Endothelial cell of umbilical vein (primary cell): Measurements from ENCODE around the gene USP46. TPM values are rescaled to one million over a fixed set of nuclear protein-coding genes. Genes with fewer than 3 reads are reported as not detected.

Experiments
- BruUV-seq: library from RNA; stranded (reverse); fragments of 400-500 nt; replicated peaks from 2 replicates; lab custom pipeline; 2021; lab: Mats Ljungman, UMichigan
- CTCF ChIA-PET: fragments of 300-600, 350-600 bp; sonication (Branson Sonifier 250); formaldehyde crosslinking; loops from one replicate; lab custom pipeline; 2021; ENCODE audit warnings: antibody characterized with exemption, inconsistent platforms; lab: Charles Lee
- POLR2A ChIA-PET: fragments of 300-600, 350-600 bp; sonication (Branson Sonifier 250); formaldehyde crosslinking; loops from one replicate; lab custom pipeline; 2021; ENCODE audit warnings: antibody characterized with exemption, inconsistent platforms; lab: Charles Lee
- DNase-seq: peaks from one replicate; pipeline ENCODE4 v3.0.0-alpha.2; 2011; ENCODE audit warnings: low read depth, low spot score
- FAIRE-seq: peaks from 2 replicates; lab custom pipeline; 2011; peaks lifted over from hg19 to GRCh38; lab: Jason Lieb, UNC
- H2AFZ ChIP-seq: 2 replicates; pipeline ENCODE4 v1.6.0; 2012; ENCODE audit warnings: low read depth, low read length, control low read depth, inconsistent platforms
- H3K27ac ChIP-seq: 2 replicates; pipeline ENCODE4 v1.5.1; 2011; ENCODE audit warnings: low read depth, mild to moderate bottlenecking, control low read depth, low read length, moderate library complexity; ENCODE audit not compliant: insufficient read depth
- H3K27me3 ChIP-seq, 2 experiments: 2 replicates each; pipeline versions ENCODE4 v1.6.0 to v1.6.1; 2011; ENCODE audit warnings: low read length in 2 of 2, mixed read lengths in 1 of 2; ENCODE audit not compliant: control insufficient read depth in 2 of 2, insufficient read depth in 2 of 2
- H3K36me3 ChIP-seq, 2 experiments: 2 replicates in 1 of 2; 3 replicates in 1 of 2; pipeline ENCODE4 v1.5.1; 2011; ENCODE audit warnings: low read length in 2 of 2, mild to moderate bottlenecking in 1 of 2, moderate library complexity in 1 of 2; ENCODE audit not compliant: control insufficient read depth in 2 of 2, insufficient read depth in 2 of 2; ENCODE audit errors: extremely low read depth in 1 of 2
- H3K4me1 ChIP-seq: 3 replicates; pipeline ENCODE4 v1.5.1; 2011; ENCODE audit warnings: mild to moderate bottlenecking, low read length; ENCODE audit not compliant: control insufficient read depth, insufficient read depth; ENCODE audit errors: extremely low read depth
- H3K4me2 ChIP-seq: 2 replicates; pipeline ENCODE4 v1.6.1; 2011; ENCODE audit warnings: low read length, control low read depth, mixed read lengths; ENCODE audit not compliant: insufficient read depth
- H3K4me3 ChIP-seq, 3 experiments: fragments of 200-600 bp in 1 of 3; sonication (generic), shearing (Covaris generic) in 1 of 3; replicated peaks in 1 of 3; 2 replicates each; pipeline ENCODE4 v1.5.1; 2011 to 2016; ENCODE audit warnings: control low read depth in 3 of 3, low read length in 3 of 3, mild to moderate bottlenecking in 2 of 3, inconsistent platforms in 1 of 3, low read depth in 1 of 3, moderate library complexity in 1 of 3; ENCODE audit not compliant: insufficient read depth in 1 of 3
- H3K79me2 ChIP-seq: 2 replicates; pipeline ENCODE4 v1.6.0; 2012; ENCODE audit warnings: low read length, inconsistent platforms; ENCODE audit not compliant: control insufficient read depth, insufficient read depth
- H3K9ac ChIP-seq: replicated peaks from 2 replicates; pipeline ENCODE3; 2011; ENCODE audit warnings: low read length, control low read depth; ENCODE audit not compliant: insufficient read depth; ENCODE audit errors: extremely low read depth
- H3K9me1 ChIP-seq: replicated peaks from 3 replicates; pipeline ENCODE4 v1.6.0; 2011; ENCODE audit warnings: mild to moderate bottlenecking, low read length; ENCODE audit not compliant: control insufficient read depth, insufficient read depth; ENCODE audit errors: extremely low read depth
- H3K9me3 ChIP-seq: replicated peaks from 2 replicates; pipeline ENCODE4 v1.5.1; 2012; ENCODE audit warnings: low read length, inconsistent platforms; ENCODE audit not compliant: control insufficient read depth, insufficient read depth
- H4K20me1 ChIP-seq: replicated peaks from 2 replicates; pipeline ENCODE3; 2011; ENCODE audit warnings: mild to moderate bottlenecking, low read length; ENCODE audit not compliant: control insufficient read depth, insufficient read depth; ENCODE audit errors: extremely low read depth
- CTCF ChIP-seq, 2 donors: IDR thresholded peaks; 1 replicate in 1 of 2; 2 replicates in 1 of 2; pipeline ENCODE4 v1.5.1; 2011; ENCODE audit warnings: low read length in 2 of 2, mild to moderate bottlenecking in 2 of 2, moderate library complexity in 2 of 2, control low read depth in 1 of 2, inconsistent platforms in 1 of 2, low read depth in 1 of 2; ENCODE audit not compliant: insufficient read depth in 1 of 2; ENCODE audit errors: extremely low read depth in 1 of 2
- EZH2 ChIP-seq: IDR thresholded peaks from 2 replicates; pipeline ENCODE4 v1.6.1; 2012; ENCODE audit warnings: borderline replicate concordance, low read depth, mild to moderate bottlenecking, moderate library complexity, low read length, inconsistent platforms; ENCODE audit not compliant: severe bottlenecking
- FOS ChIP-seq: IDR thresholded peaks from 2 replicates; pipeline ENCODE4 v1.6.1; 2011; ENCODE audit warnings: mild to moderate bottlenecking, low read length, moderate library complexity, borderline replicate concordance; ENCODE audit not compliant: insufficient read depth
- GATA2 ChIP-seq: IDR thresholded peaks from 2 replicates; pipeline ENCODE4 v1.7.0; 2011; ENCODE audit warnings: low read depth, mild to moderate bottlenecking, moderate library complexity, mixed read lengths, low read length; ENCODE audit not compliant: insufficient read length, insufficient read depth
- JUN ChIP-seq: IDR thresholded peaks from 2 replicates; pipeline ENCODE4 v1.6.1; 2011; ENCODE audit warnings: borderline replicate concordance, low read depth; ENCODE audit not compliant: insufficient read length, insufficient read depth
- MAX ChIP-seq: IDR thresholded peaks from 2 replicates; pipeline ENCODE4 v1.6.1; 2011; ENCODE audit not compliant: insufficient read depth, insufficient read length
- MYC ChIP-seq: IDR thresholded peaks from one replicate; pipeline ENCODE4 v1.6.1; 2011; ENCODE audit warnings: mild to moderate bottlenecking, low read depth, low read length
- POLR2A ChIP-seq: IDR thresholded peaks from 2 replicates; pipeline ENCODE4 v1.6.1; 2012; ENCODE audit warnings: low read depth, mild to moderate bottlenecking, control low read depth, low read length
- POLR2AphosphoS5 ChIP-seq: IDR thresholded peaks from 2 replicates; pipeline ENCODE4 v1.6.1; 2012; ENCODE audit warnings: low read depth, mild to moderate bottlenecking, control low read depth, low read length, moderate library complexity; ENCODE audit not compliant: insufficient read depth
- dilution Hi-C: fragments of 300-500 bp; cut with MboI; formaldehyde crosslinking; loops from one replicate; pipeline ENCODE4 v1.15.0; 2019; ENCODE audit warnings: low sequenced_read_pairs; ENCODE audit not compliant: extremely low pct_ligation_motif_present
- intact Hi-C: fragments of 100-400 bp; cut with micrococcal nuclease; formaldehyde crosslinking; loops from one replicate; pipeline ENCODE4 v1.10.0; 2022
- polyA plus RNA-seq, 4 experiments: library from polyadenylated mRNA; depleted of rRNA in 3 of 4; stranded (reverse) in 3 of 4; unstranded in 1 of 4; fragments of >200 nt; gene quantifications; 2 replicates each; pipeline versions ENCODE4 v1.2.1 to v1.2.3, GENCODE V29; 2011 to 2012; ENCODE audit warnings: missing spikeins in 1 of 4
- total RNA-seq: library from RNA; stranded (reverse); gene quantifications from 2 replicates; pipeline ENCODE4 v1.2.3, GENCODE V29; 2021

USP46 gene
- total and polyA plus RNA-seq, 2 donors (not counting 3 experiments of a cell fraction or from before 2014, with no cell fraction given), result 5.2 to 23.7 TPM

- no peak overlapping the region for H3K9ac ChIP-seq
- H3K4me1 ChIP-seq, result no peaks in the 10 kb centered on the region
- H3K27ac ChIP-seq, result no peak overlapping the region
- no peak overlapping the region for H3K4me2 ChIP-seq
- no peaks in the 10 kb centered on the region for H3K9me1 ChIP-seq
- no peak overlapping the region for H2AFZ ChIP-seq
- BruUV-seq, result no TSS peak
- no peaks in the 10 kb centered on the region for H3K36me3 ChIP-seq
- H3K79me2 ChIP-seq, result no peaks in the 10 kb centered on the region
- no peak for FAIRE-seq
- intact Hi-C loops, result no loop called here
- ChIA-PET CTCF (no interaction called here), POLR2A (no interaction called here)
- H4K20me1 ChIP-seq, result no peaks in the 10 kb centered on the region
- TF ChIP-seq FOS (no peak), POLR2A (no peak), MYC (no peak), POLR2AphosphoS5 (no peak), EZH2 (no peak), MAX (no peak), CTCF (IDR thresholded peaks at IDR 0.05; ENCODE audit: extremely low read depth in 1 of 2, insufficient read depth in 1 of 2, low read depth in 1 of 2, low read length in 2 of 2) (no peak), JUN (no peak), GATA2 (no peak)
- DNase-seq, result no peak
- H3K4me3 ChIP-seq, result no peak overlapping the region
- H3K27me3 ChIP-seq, result peaks cover 0 to 2% of the 10 kb centered on the region in 2 experiments
- H3K9me3 ChIP-seq, result no peaks in the 10 kb centered on the region
- dilution Hi-C loops, result no loop called here
Observed at GRCh38 chr4:52694936-52695335, 35.8 kb upstream of the USP46 start.
